ENCODE data around the gene BCAN. TPM values are rescaled to one million over a fixed set of nuclear protein-coding genes. Genes with fewer than 3 reads are reported as not detected.

BCAN gene
- total and polyA plus RNA-seq, 2 of the 8 experiments (the other 6 are each of a cell fraction or from before 2014, with no cell fraction given), result 4.5 to 24.0 TPM

DNA sequence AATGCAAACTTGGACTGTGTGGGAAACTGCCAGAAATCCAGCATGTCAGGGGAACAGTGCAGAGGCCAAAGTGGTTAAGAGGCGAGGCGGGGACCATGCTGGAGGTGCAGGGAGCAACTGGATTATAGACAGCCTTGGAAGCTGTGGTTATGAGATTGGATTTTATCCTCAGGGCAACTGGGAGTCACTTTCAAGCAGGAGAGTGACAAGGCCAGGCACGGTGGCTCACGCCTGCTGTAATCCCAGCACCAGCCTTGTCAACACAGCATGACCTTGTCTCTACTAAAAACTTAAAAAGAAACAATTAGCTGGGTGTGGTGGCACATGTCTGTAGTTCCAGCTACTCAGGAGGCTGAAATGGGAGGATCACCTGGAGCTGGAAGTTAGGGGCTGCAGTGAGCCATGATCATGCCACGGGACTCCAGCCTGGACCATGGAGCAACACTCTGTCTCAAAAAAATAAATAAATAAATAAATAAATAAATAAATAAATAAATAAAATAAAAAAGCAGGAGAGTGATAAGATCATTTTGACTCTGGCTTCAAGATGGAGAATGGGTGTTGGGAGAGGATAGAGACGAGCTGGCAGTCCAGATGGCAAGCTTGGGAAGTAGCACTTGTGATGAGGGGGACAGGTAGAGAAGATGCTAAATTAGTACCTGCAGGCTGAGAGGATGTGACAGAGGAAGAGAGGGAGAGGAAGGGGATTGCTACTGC lies 19.2 kb upstream of the BCAN start (continued):
- TF ChIP-seq, protein P1, sequence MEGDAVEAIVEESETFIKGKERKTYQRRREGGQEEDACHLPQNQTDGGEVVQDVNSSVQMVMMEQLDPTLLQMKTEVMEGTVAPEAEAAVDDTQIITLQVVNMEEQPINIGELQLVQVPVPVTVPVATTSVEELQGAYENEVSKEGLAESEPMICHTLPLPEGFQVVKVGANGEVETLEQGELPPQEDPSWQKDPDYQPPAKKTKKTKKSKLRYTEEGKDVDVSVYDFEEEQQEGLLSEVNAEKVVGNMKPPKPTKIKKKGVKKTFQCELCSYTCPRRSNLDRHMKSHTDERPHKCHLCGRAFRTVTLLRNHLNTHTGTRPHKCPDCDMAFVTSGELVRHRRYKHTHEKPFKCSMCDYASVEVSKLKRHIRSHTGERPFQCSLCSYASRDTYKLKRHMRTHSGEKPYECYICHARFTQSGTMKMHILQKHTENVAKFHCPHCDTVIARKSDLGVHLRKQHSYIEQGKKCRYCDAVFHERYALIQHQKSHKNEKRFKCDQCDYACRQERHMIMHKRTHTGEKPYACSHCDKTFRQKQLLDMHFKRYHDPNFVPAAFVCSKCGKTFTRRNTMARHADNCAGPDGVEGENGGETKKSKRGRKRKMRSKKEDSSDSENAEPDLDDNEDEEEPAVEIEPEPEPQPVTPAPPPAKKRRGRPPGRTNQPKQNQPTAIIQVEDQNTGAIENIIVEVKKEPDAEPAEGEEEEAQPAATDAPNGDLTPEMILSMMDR (IDR thresholded peaks at IDR 0.05; ENCODE audit: control extremely low read depth in 1 of 3, insufficient read depth in 1 of 3, low read depth in 1 of 3, low read length in 3 of 3), result no peak
- TF ChIP-seq RXRA (IDR thresholded peaks at IDR 0.05; ENCODE audit: insufficient read depth, low read depth, low read length) (no peak), SRF (IDR thresholded peaks at IDR 0.05; ENCODE audit: low read depth, low read length) (no peak), NRF1 (IDR thresholded peaks at IDR 0.05; ENCODE audit: low read depth, low read length) (no peak)

Measured in H1 (cell line).